ENCODE results near the gene CCDC150. TPM values are rescaled to one million over a fixed set of nuclear protein-coding genes. Genes with fewer than 3 reads are reported as not detected.

CCDC150 gene
- total RNA-seq, 1 experiment from 2014 or later: 29.2 TPM

GRCh38 chr2:196739031-196739430 lies 99.5 kb downstream of the CCDC150 start (continued):
- no peak for TF ChIP-seq REST (IDR thresholded peaks at IDR 0.05; ENCODE audit: low read depth)
- no peak for TF ChIP-seq ELF1 (IDR thresholded peaks at IDR 0.05; ENCODE audit: borderline replicate concordance, low read depth)
- no peak for TF ChIP-seq TCF7L2 (IDR thresholded peaks at IDR 0.05; ENCODE audit: borderline replicate concordance, extremely low read depth, insufficient read depth, insufficient read length)
- no peak for TF ChIP-seq SP1 (IDR thresholded peaks at IDR 0.05; ENCODE audit: low read depth)
- TF ChIP-seq ZBTB33 (IDR thresholded peaks at IDR 0.05; ENCODE audit: extremely low read depth, insufficient replicate concordance, low read length): no peak
- TF ChIP-seq EGR1 (IDR thresholded peaks at IDR 0.05; ENCODE audit: low read depth): no peak

GRCh38 chr2:196742216-196742615 lies 102.7 kb downstream of the CCDC150 start:
- RAD21 ChIA-PET (ENCODE audit: low non-redundant PET in 1 of 2, low total read pairs in 2 of 2, uncharacterized antibody in 2 of 2, unreplicated experiment in 2 of 2): no interaction called here
- Histone ChIP-seq H3K9ac (ENCODE audit: low read length) (no peak overlapping the region), H3K79me2 (ENCODE audit: insufficient read depth, low read length) (no peaks in the 10 kb centered on the region), H3K9me3 (ENCODE audit: control insufficient read depth in 1 of 2, insufficient read depth in 1 of 2, low read depth in 1 of 2, low read length in 2 of 2) (no peaks in the 10 kb centered on the region), H3K4me3 (replicated peaks in 1 of 2; ENCODE audit: low read depth in 1 of 2, low read length in 2 of 2) (no peak overlapping the region), H3K4me2 (ENCODE audit: low read length) (no peak overlapping the region), H3K4me1 (ENCODE audit: control insufficient read depth in 1 of 2, insufficient read depth in 2 of 2, low read length in 2 of 2) (no peaks in the 10 kb centered on the region), H3K27me3 (ENCODE audit: insufficient read depth, low read length) (no peaks in the 10 kb centered on the region), H4K20me1 (ENCODE audit: insufficient read depth) (no peaks in the 10 kb centered on the region), H2AFZ (ENCODE audit: low read depth, low read length, poor library complexity, severe bottlenecking) (no peak overlapping the region), H3K9me2 (ENCODE audit: insufficient read depth) (no peaks in the 10 kb centered on the region), H3K36me3 (ENCODE audit: control insufficient read depth in 1 of 2, insufficient read depth in 2 of 2, low read length in 2 of 2) (no peaks in the 10 kb centered on the region), H3K27ac (ENCODE audit: low read depth, low read length) (no peak overlapping the region)
- POLR2A ChIA-PET: no interaction called here
- ATAC-seq: no peak
- no TSS peak for BruUV-seq (replicated peaks)
- TF ChIP-seq POLR2A (IDR thresholded peaks at IDR 0.05; ENCODE audit: borderline replicate concordance, extremely low read depth, insufficient read depth, insufficient read length) (no peak), ELF1 (IDR thresholded peaks at IDR 0.05; ENCODE audit: borderline replicate concordance, low read depth) (no peak), ATF3 (IDR thresholded peaks at IDR 0.05) (no peak), POLR2AphosphoS5 (IDR thresholded peaks at IDR 0.05; ENCODE audit: low read depth, low read length) (no peak), EZH2 (IDR thresholded peaks at IDR 0.05) (no peak), EGR1 (IDR thresholded peaks at IDR 0.05; ENCODE audit: low read depth) (no peak), SRF (IDR thresholded peaks at IDR 0.05; ENCODE audit: low read depth) (no peak), TCF7L2 (IDR thresholded peaks at IDR 0.05; ENCODE audit: borderline replicate concordance, extremely low read depth, insufficient read depth, insufficient read length) (no peak), ZBTB33 (IDR thresholded peaks at IDR 0.05; ENCODE audit: extremely low read depth, insufficient replicate concordance, low read length) (no peak), SP1 (IDR thresholded peaks at IDR 0.05; ENCODE audit: low read depth) (no peak), ZNF274 (IDR thresholded peaks at IDR 0.05; ENCODE audit: low read depth, low read length) (no peak), CEBPB (IDR thresholded peaks at IDR 0.05; ENCODE audit: low read depth) (no peak)
- CTCF ChIA-PET: interaction anchor here (1.2 to 1.9 kb wide), 2 partner anchors 8 to 9 kb away, joined by 3 to 5 read pairs; no protein-coding TSS in a partner anchor
- intact Hi-C loops (cut with micrococcal nuclease): no loop called here
- no peak for DNase-seq (ENCODE audit: low read depth, low spot score)
